GM19351 (cell line): ENCODE results near the gene ST3GAL3.

ENCODE experiments used
- ATAC-seq: cut with Tn5 transposase; IDR thresholded peaks from one replicate; pipeline ENCODE4 v1.9.1; 2021; ENCODE audit warnings: mild to moderate bottlenecking, moderate library complexity; ENCODE audit not compliant: unreplicated experiment

The ST3GAL3 gene

GRCh38 chr1:43904660-43905551, 197.6 kb downstream of the ST3GAL3 start:
- no peak for ATAC-seq

- ATAC-seq: no peak
Measured at GRCh38 chr1:43908226-43908625, 200.9 kb downstream of the ST3GAL3 start.

GRCh38 chr1:43908858-43909257, 201.5 kb downstream of the ST3GAL3 start:
- no peak for ATAC-seq

- ATAC-seq: no peak
Measured at GRCh38 chr1:43910343-43910742, 203.0 kb downstream of the ST3GAL3 start.

- no peak for ATAC-seq
Measured at GRCh38 chr1:43912607-43913006, 205.3 kb downstream of the ST3GAL3 start.

GRCh38 chr1:43913051-43913501, 205.7 kb downstream of the ST3GAL3 start:
- ATAC-seq: no peak

GRCh38 chr1:43913666-43914360, 206.5 kb downstream of the ST3GAL3 start:
- no peak for ATAC-seq

GRCh38 chr1:43914576-43915525, 207.5 kb downstream of the ST3GAL3 start:
- no peak for ATAC-seq

- no peak for ATAC-seq
Measured at GRCh38 chr1:43919906-43920305, 212.6 kb downstream of the ST3GAL3 start.

- ATAC-seq: no peak
Measured at GRCh38 chr1:43921022-43921421, 213.7 kb downstream of the ST3GAL3 start.

GRCh38 chr1:43924516-43924915, 217.2 kb downstream of the ST3GAL3 start:
- no peak for ATAC-seq

- no peak for ATAC-seq
Measured at GRCh38 chr1:43925846-43926245, 218.5 kb downstream of the ST3GAL3 start.

GRCh38 chr1:43930168-43930948, 223.0 kb downstream of the ST3GAL3 start:
- ATAC-seq: no peak

GRCh38 chr1:43930949-43931275, 223.6 kb downstream of the ST3GAL3 start:
- ATAC-seq: no peak

- no peak for ATAC-seq
Measured at GRCh38 chr1:43931711-43932660, 224.7 kb downstream of the ST3GAL3 start.

GRCh38 chr1:43932786-43933385, 225.6 kb downstream of the ST3GAL3 start:
- no peak for ATAC-seq

GRCh38 chr1:43933386-43934100, 226.2 kb downstream of the ST3GAL3 start, which contains the start of gene ARTN:
TSS of gene ARTN (plus strand) at chr1:43933801. CDS start at chr1:43935657, 1,856 bp downstream.
- ATAC-seq: no peak
